Neural cell (in vitro differentiated cells): ENCODE results near the gene KCNJ5. TPM values are rescaled to one million over a fixed set of nuclear protein-coding genes. Genes with fewer than 3 reads are reported as not detected.

Experiments used
- H2AFZ ChIP-seq: fragments of 200-600, 300-800 bp; sonication (generic), shearing (Covaris generic); 2 replicates; pipeline ENCODE4 v1.6.0; 2014; ENCODE audit warnings: low read depth, mild to moderate bottlenecking, antibody characterized with exemption, low read length, moderate library complexity
- H3F3A ChIP-seq: fragments of 200-600 bp; shearing (Covaris generic); 2 replicates; pipeline ENCODE4 v1.6.1; 2016; ENCODE audit warnings: mild to moderate bottlenecking, moderate library complexity, mixed read lengths, antibody characterized with exemption, low read length; ENCODE audit not compliant: insufficient read depth, poor library complexity, severe bottlenecking
- H3K27ac ChIP-seq: fragments of 200-600, 300-800 bp; sonication (generic), shearing (Covaris generic); 2 replicates; pipeline ENCODE4 v1.5.1; 2014; ENCODE audit warnings: mild to moderate bottlenecking, low read length, moderate library complexity
- H3K27me3 ChIP-seq: fragments of 300-800, 200-600 bp; sonication (generic), shearing (Covaris generic); 2 replicates; pipeline ENCODE4 v1.6.0; 2014; ENCODE audit warnings: mild to moderate bottlenecking, low read depth, low read length, moderate library complexity; ENCODE audit not compliant: insufficient read depth
- H3K36me3 ChIP-seq: fragments of 300-800, 200-600 bp; sonication (generic), shearing (Covaris generic); 2 replicates; pipeline ENCODE4 v1.5.1; 2014; ENCODE audit warnings: mild to moderate bottlenecking, antibody characterized with exemption, low read length, moderate library complexity; ENCODE audit not compliant: insufficient read depth
- H3K4me2 ChIP-seq: fragments of 300-800, 200-600 bp; sonication (generic), shearing (Covaris generic); 2 replicates; pipeline ENCODE4 v1.6.0; 2014; ENCODE audit warnings: mild to moderate bottlenecking, low read length
- H3K4me3 ChIP-seq: fragments of 300-800, 200-600 bp; sonication (generic), shearing (Covaris generic); 2 replicates; pipeline ENCODE4 v1.5.1; 2014; ENCODE audit warnings: mild to moderate bottlenecking, low read length, moderate library complexity
- H3K79me2 ChIP-seq: fragments of 200-600 bp; shearing (Covaris generic); replicated peaks from 2 replicates; pipeline ENCODE4 v1.6.0; 2014; ENCODE audit warnings: mild to moderate bottlenecking, low read length, moderate library complexity; ENCODE audit not compliant: insufficient read depth
- H3K9ac ChIP-seq: fragments of 300-800, 200-600 bp; sonication (generic), shearing (Covaris generic); 2 replicates; pipeline ENCODE4 v1.6.1; 2016; ENCODE audit warnings: mild to moderate bottlenecking, low read length, mixed read lengths
- H3K9me2 ChIP-seq: fragments of 200-600 bp; shearing (Covaris generic); 2 replicates; pipeline ENCODE4 v1.6.1; 2016; ENCODE audit warnings: mild to moderate bottlenecking, low read length, mixed read lengths; ENCODE audit not compliant: insufficient read depth
- H3K9me3 ChIP-seq: fragments of 200-600, 300-800 bp; sonication (generic), shearing (Covaris generic); 2 replicates; pipeline ENCODE4 v1.6.1; 2016; ENCODE audit warnings: mild to moderate bottlenecking, mixed run types, low read length, moderate library complexity, mixed read lengths
- H4K20me1 ChIP-seq: fragments of 200-600 bp; shearing (Covaris generic); 2 replicates; pipeline ENCODE4 v1.6.1; 2016; ENCODE audit warnings: mild to moderate bottlenecking, mixed run types; ENCODE audit not compliant: insufficient read depth
- EP300 ChIP-seq: fragments of 450-650 bp; conservative IDR thresholded peaks from 2 replicates; pipeline ENCODE4 v1.6.1; 2014; ENCODE audit warnings: antibody characterized with exemption, mild to moderate bottlenecking, moderate library complexity; ENCODE audit not compliant: poor library complexity, severe bottlenecking
- EZH2 ChIP-seq: fragments of 200-600, 300-800 bp; shearing (Covaris generic), sonication (generic); IDR thresholded peaks from 2 replicates; pipeline ENCODE4 v1.6.1; 2014; ENCODE audit warnings: antibody characterized with exemption, low read length, borderline replicate concordance, mild to moderate bottlenecking; ENCODE audit not compliant: insufficient read depth, poor library complexity, severe bottlenecking
- MXI1 ChIP-seq: fragments of 450-650 bp; conservative IDR thresholded peaks from 2 replicates; pipeline ENCODE4 v1.6.1; 2014; ENCODE audit warnings: antibody characterized with exemption, mild to moderate bottlenecking; ENCODE audit not compliant: poor library complexity, severe bottlenecking
- POLR2AphosphoS5 ChIP-seq: IDR thresholded peaks from 2 replicates; pipeline ENCODE4 v1.6.1; 2012
- RAD21 ChIP-seq: fragments of 450-650 bp; conservative IDR thresholded peaks from 2 replicates; pipeline ENCODE4 v1.6.1; 2014; ENCODE audit warnings: antibody characterized with exemption, mild to moderate bottlenecking, moderate library complexity
- REST ChIP-seq: IDR thresholded peaks from 2 replicates; pipeline ENCODE4 v1.6.1; 2012; ENCODE audit warnings: borderline replicate concordance
- SMC3 ChIP-seq: fragments of 450-650 bp; conservative IDR thresholded peaks from 2 replicates; pipeline ENCODE4 v1.6.1; 2014; ENCODE audit warnings: antibody characterized with exemption, mild to moderate bottlenecking, moderate library complexity; ENCODE audit not compliant: poor library complexity
- TAF1 ChIP-seq: IDR thresholded peaks from 2 replicates; pipeline ENCODE4 v1.6.1; 2012; ENCODE audit warnings: low read depth
- polyA plus RNA-seq: library from polyadenylated mRNA; depleted of rRNA; stranded (reverse); fragments of >200 nt; gene quantifications from 2 replicates; pipeline ENCODE4 v1.2.3, GENCODE V29; 2014
- TF ChIP-seq, protein P1 (sequence below): fragments of 450-650 bp; IDR thresholded peaks from 2 replicates; pipeline ENCODE4 v1.5.1; 2014; ENCODE audit warnings: antibody characterized with exemption, mild to moderate bottlenecking, moderate library complexity; ENCODE audit not compliant: poor library complexity, severe bottlenecking

Gene KCNJ5
- polyA plus RNA-seq, 1 donor from 2014 or later, result 1.1 TPM

DNA sequence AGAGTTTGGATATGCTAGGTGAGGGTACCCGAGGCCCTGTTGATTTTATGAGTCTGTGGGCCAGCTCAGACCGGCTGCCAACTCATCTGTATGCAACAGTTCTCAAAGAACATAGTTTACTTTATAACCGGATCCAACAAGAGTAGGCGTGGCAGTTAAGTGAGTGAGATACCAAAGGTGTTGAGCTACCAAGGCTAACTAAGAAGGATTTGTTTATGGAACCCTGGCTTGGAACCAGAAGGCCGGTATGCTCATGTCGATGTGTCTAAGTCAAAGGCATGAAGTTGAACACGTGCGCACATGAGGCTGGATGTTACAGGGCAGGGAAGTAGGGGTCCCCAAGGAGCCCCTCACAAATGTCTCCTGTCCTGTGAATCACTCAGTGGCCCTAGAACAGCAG, 23.9 kb upstream of the KCNJ5 start, which contains the start of gene KCNJ1:
Gene KCNJ1 (minus strand): TSS at position 20 of the 400 bp plus-strand sequence. CDS start 27,053 bp downstream, outside the sequence.
- Histone ChIP-seq H3K9me3 (no peaks in the 10 kb centered on the region), H3K27ac (no peak within 1 kb of the TSS), H3K4me2 (no peak within 1 kb of the TSS), H3K27me3 (no peaks in the 10 kb centered on the region), H3K79me2 (no peaks in the 10 kb centered on the region), H4K20me1 (no peaks in the 10 kb centered on the region), H3K9me2 (no peaks in the 10 kb centered on the region), H3K36me3 (no peaks in the 10 kb centered on the region), H2AFZ (no peak within 1 kb of the TSS), H3F3A (no peaks in the 10 kb centered on the region), H3K9ac (no peak within 1 kb of the TSS), H3K4me3 (no peak within 1 kb of the TSS)
- no peak for TF ChIP-seq SMC3
- TF ChIP-seq POLR2AphosphoS5, result no peak
- TF ChIP-seq MXI1, result no peak
- TF ChIP-seq TAF1, result no peak
- no peak for TF ChIP-seq EZH2
- TF ChIP-seq REST, result no peak
- TF ChIP-seq EP300, result no peak
- TF ChIP-seq, protein P1, sequence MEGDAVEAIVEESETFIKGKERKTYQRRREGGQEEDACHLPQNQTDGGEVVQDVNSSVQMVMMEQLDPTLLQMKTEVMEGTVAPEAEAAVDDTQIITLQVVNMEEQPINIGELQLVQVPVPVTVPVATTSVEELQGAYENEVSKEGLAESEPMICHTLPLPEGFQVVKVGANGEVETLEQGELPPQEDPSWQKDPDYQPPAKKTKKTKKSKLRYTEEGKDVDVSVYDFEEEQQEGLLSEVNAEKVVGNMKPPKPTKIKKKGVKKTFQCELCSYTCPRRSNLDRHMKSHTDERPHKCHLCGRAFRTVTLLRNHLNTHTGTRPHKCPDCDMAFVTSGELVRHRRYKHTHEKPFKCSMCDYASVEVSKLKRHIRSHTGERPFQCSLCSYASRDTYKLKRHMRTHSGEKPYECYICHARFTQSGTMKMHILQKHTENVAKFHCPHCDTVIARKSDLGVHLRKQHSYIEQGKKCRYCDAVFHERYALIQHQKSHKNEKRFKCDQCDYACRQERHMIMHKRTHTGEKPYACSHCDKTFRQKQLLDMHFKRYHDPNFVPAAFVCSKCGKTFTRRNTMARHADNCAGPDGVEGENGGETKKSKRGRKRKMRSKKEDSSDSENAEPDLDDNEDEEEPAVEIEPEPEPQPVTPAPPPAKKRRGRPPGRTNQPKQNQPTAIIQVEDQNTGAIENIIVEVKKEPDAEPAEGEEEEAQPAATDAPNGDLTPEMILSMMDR, result no peak
- TF ChIP-seq RAD21, result no peak

DNA sequence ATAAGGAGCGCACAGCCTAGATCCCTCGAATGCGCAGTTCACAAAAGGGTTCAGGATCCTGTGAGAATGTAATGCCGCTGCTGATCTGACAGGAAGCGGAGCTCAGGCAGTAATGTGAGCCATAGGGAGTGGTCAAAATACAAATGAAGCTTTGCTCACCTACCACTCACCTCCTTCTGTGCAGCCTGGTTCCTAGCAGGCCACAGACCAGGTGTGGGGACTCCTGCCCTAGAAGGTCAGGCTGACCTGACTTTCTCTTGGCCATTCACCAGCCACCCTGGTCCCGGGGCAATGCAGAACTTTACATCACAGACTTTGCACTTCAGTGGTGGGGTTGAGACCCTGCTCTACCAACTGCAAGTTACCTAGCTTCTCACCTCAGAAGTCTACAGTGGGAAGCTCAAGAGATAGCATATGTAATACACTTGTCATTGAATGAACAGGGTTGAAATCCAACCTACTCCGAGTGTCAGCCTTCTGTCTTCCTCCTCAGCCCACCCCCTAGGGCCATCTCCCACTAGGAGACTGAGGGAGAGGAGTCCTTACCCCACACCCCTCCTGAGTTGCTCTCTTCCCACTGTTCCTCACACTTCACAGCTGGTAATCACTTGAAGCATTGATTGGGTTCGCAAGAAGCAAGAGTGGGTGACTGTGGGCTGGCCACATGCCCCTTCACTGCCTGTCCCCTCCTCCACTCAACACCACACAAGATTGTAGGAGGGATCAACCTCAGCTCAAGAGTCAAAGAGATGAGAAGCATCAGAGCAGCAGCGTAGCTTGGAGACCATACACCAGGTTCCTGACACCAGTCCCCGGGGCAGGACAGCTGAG, 22.1 kb upstream of the KCNJ5 start:
- Histone ChIP-seq H3K4me3 (no peak overlapping the region), H3F3A (no peaks in the 10 kb centered on the region), H3K4me2 (no peak overlapping the region), H3K9ac (no peak overlapping the region), H3K9me2 (no peaks in the 10 kb centered on the region), H3K9me3 (no peaks in the 10 kb centered on the region), H3K36me3 (no peaks in the 10 kb centered on the region), H3K27me3 (no peaks in the 10 kb centered on the region), H3K27ac (no peak overlapping the region), H2AFZ (no peak overlapping the region), H4K20me1 (no peaks in the 10 kb centered on the region), H3K79me2 (no peaks in the 10 kb centered on the region)
- TF ChIP-seq REST (no peak), EZH2 (no peak), POLR2AphosphoS5 (no peak), TAF1 (no peak), SMC3 (no peak), EP300 (no peak), RAD21 (no peak), MXI1 (no peak)
- TF ChIP-seq, protein P1, result no peak
